Colonic mucosa (tissue), 4 donors: ENCODE results near the gene SLC6A11. TPM values are rescaled to one million over a fixed set of nuclear protein-coding genes. Genes with fewer than 3 reads are reported as not detected.

Experiments used
- DNase-seq: peaks from one replicate; pipeline ENCODE4 v3.0.0-alpha.2; 2020
- H3K27ac ChIP-seq: fragments of 200-600 bp; one replicate; pipeline ENCODE4 v1.8.0; 2021
- H3K27me3 ChIP-seq: fragments of 200-600 bp; one replicate; pipeline ENCODE4 v1.8.0; 2021
- H3K36me3 ChIP-seq: fragments of 200-600 bp; one replicate; pipeline ENCODE4 v1.8.0; 2021
- H3K4me1 ChIP-seq: fragments of 200-600 bp; one replicate; pipeline ENCODE4 v1.8.0; 2021; ENCODE audit warnings: mild to moderate bottlenecking
- H3K4me3 ChIP-seq: fragments of 200-600 bp; one replicate; pipeline ENCODE4 v1.8.0; 2021
- H3K9ac ChIP-seq, 2 donors: one replicate each; pipeline ENCODE4 v1.7.0; 2013; ENCODE audit warnings: control low read depth in 2 of 2, low read depth in 2 of 2, low read length in 2 of 2
- H3K9me3 ChIP-seq: fragments of 200-600 bp; one replicate; pipeline ENCODE4 v1.8.0; 2021
- intact Hi-C: fragments of 100-400 bp; cut with DNase I; formaldehyde crosslinking; loops from one replicate; pipeline ENCODE4 v1.14.1; 2022
- total RNA-seq, 2 donors: library from RNA; stranded (reverse); fragmentation: NEBNext Ultra II Directional in 1 of 2; extraction: Animal tissue kit (Norgen Biotek cat#: 25700) in 1 of 2; gene quantifications; one replicate each; pipeline ENCODE4 v1.2.1, GENCODE V29; 2021
- TF ChIP-seq, protein P1 (sequence below): fragments of 200-600 bp; IDR thresholded peaks from one replicate; pipeline ENCODE4 v1.8.0; 2022; ENCODE audit warnings: antibody characterized with exemption, mild to moderate bottlenecking
- donor health status: healthy.
- donor health status: DM: no; HTN: no; CAD: no.
- donor health status: DM: no; HTN: no; CAD: no.

SLC6A11 gene
- total RNA-seq, 2 donors from 2014 or later = not detected

GRCh38 chr3:10957976-10958749, 142.1 kb downstream of the SLC6A11 start:
- DNase-seq = peak; percentile 29
- intact Hi-C loops = no loop called here

DNA sequence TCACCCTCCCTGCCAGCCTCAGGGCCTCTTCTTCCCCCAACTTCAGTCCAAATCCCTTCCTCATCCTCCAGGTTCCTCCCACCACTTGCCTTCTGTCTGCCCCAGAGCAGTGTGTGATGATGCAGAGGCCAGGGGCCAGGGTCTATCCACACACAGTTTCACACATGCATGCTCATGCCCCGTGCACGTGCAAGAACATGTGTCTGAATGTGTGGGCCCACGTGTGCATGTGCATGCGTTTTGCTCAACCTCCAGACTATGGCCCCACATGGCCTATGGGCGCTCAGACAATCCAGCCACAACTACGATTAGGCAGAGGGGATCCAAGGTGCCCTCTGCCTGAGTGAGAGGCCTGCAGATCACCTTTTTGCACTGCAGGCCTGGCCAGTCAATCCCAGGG, 144.2 kb downstream of the SLC6A11 start:
- Histone ChIP-seq H3K9me3 (no peaks in the 10 kb centered on the region), H3K27ac (no peak overlapping the region), H3K4me1 (no peaks in the 10 kb centered on the region), H3K36me3 (no peaks in the 10 kb centered on the region), H3K4me3 (no peak overlapping the region), H3K9ac (no peak overlapping the region), H3K27me3 (no peaks in the 10 kb centered on the region)
- TF ChIP-seq, protein P1, sequence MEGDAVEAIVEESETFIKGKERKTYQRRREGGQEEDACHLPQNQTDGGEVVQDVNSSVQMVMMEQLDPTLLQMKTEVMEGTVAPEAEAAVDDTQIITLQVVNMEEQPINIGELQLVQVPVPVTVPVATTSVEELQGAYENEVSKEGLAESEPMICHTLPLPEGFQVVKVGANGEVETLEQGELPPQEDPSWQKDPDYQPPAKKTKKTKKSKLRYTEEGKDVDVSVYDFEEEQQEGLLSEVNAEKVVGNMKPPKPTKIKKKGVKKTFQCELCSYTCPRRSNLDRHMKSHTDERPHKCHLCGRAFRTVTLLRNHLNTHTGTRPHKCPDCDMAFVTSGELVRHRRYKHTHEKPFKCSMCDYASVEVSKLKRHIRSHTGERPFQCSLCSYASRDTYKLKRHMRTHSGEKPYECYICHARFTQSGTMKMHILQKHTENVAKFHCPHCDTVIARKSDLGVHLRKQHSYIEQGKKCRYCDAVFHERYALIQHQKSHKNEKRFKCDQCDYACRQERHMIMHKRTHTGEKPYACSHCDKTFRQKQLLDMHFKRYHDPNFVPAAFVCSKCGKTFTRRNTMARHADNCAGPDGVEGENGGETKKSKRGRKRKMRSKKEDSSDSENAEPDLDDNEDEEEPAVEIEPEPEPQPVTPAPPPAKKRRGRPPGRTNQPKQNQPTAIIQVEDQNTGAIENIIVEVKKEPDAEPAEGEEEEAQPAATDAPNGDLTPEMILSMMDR = no peak
- intact Hi-C loops = no loop called here
- no peak for DNase-seq

More at GRCh38 chr3:10957976-10958749, 142.1 kb downstream of the SLC6A11 start:
- H3K9ac ChIP-seq = no peak overlapping the region
- TF ChIP-seq, protein P1 = no peak
- H3K4me3 ChIP-seq = no peak overlapping the region
- H3K4me1 ChIP-seq = no peaks in the 10 kb centered on the region
- no peaks in the 10 kb centered on the region for H3K36me3 ChIP-seq
- H3K27me3 ChIP-seq = no peaks in the 10 kb centered on the region
- H3K9me3 ChIP-seq = no peaks in the 10 kb centered on the region
- no peak overlapping the region for H3K27ac ChIP-seq

- no peak overlapping the region for H3K9ac ChIP-seq
- no peak for DNase-seq
- intact Hi-C loops = no loop called here
- H3K4me3 ChIP-seq = no peak overlapping the region
- H3K36me3 ChIP-seq = no peaks in the 10 kb centered on the region
- H3K4me1 ChIP-seq = no peaks in the 10 kb centered on the region
- H3K27ac ChIP-seq = no peak overlapping the region
- no peaks in the 10 kb centered on the region for H3K27me3 ChIP-seq
- TF ChIP-seq, protein P1 = no peak
- H3K9me3 ChIP-seq = no peaks in the 10 kb centered on the region
Measured at GRCh38 chr3:10961921-10962320, 145.9 kb downstream of the SLC6A11 start.

DNA sequence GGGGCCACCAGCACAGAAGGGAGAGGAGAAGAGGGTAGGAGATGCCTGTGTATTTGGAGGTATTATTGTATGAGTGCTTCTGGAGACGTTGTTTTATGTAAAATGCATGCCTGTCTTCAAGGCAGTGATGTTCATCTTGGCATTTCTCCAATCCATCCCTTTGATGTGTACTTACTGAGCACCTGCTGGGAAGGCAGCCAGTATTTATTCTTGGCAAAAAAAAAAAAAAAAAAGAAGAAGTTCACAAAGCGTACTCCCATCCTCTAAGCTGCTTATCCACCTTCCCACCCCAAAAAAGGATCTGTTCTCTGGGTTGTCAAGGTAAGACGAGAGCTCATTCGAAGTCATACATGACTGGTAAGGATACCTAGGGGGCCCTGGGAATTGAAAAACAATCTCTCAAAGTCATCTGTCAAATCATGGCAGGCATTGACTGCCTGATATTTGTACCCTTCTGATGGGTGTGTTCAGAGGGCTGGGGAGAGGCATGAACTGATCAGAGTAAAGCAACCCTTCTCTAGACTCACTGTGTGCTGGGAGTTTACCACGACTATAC, 146.5 kb downstream of the SLC6A11 start:
- Histone ChIP-seq H3K27ac (no peak overlapping the region), H3K27me3 (no peaks in the 10 kb centered on the region)

DNA sequence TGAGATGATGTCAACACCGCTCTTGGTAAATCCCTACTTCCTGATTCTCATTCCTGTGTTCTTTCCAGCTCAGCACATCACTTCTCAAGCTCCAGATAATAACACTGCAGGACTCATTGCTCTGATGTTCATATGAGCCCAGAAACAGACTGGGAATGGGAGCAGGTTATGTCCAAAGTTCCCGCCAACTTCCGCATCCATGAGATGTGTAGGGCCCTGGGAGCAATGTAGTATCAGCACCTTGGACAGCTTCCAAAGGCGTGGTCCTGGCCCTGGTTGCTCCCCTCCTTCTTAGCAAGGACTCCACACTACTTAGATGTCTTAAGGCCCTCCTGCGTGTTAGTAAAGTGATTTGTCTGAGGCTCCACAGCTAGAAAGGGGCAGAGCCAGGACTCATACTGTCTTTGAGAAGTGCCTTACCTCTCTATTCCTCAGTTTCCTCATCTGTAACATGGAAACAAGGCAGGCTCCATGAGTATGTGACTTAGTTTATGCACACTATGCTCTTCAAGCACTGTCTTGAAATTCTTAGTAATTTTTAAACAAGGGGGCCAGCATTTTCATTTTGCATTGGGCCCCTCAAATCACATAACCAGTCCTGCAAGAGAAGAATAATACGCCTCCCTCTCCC, 148.6 kb downstream of the SLC6A11 start:
- no peak overlapping the region for H3K9ac ChIP-seq
- intact Hi-C loops = no loop called here
- H3K9me3 ChIP-seq = no peaks in the 10 kb centered on the region
- H3K27ac ChIP-seq = no peak overlapping the region
- H3K36me3 ChIP-seq = no peaks in the 10 kb centered on the region
- no peak for DNase-seq
- no peak overlapping the region for H3K4me3 ChIP-seq
- H3K27me3 ChIP-seq = no peaks in the 10 kb centered on the region
- TF ChIP-seq, protein P1 = no peak
- H3K4me1 ChIP-seq = no peaks in the 10 kb centered on the region

More for the DNA sequence above, 146.5 kb downstream of the SLC6A11 start:
- intact Hi-C loops = no loop called here
- H3K36me3 ChIP-seq = no peaks in the 10 kb centered on the region
- H3K4me1 ChIP-seq = no peaks in the 10 kb centered on the region
- TF ChIP-seq, protein P1 = no peak
- H3K9ac ChIP-seq = no peak overlapping the region
- no peak for DNase-seq
- no peaks in the 10 kb centered on the region for H3K9me3 ChIP-seq
- no peak overlapping the region for H3K4me3 ChIP-seq
